A673 (cell line): ENCODE results near the gene FBLN1.

Experiments used
- CTCF ChIP-seq: fragments of 300-800, 200-600 bp; sonication (generic); conservative IDR thresholded peaks from 2 replicates; pipeline ENCODE4 v1.5.1; 2017; ENCODE audit warnings: low read depth, mild to moderate bottlenecking, antibody characterized with exemption, low read length, moderate library complexity, mixed read lengths
- EZH2 ChIP-seq: fragments of 200-600 bp; sonication (generic); IDR thresholded peaks from 2 replicates; pipeline ENCODE4 v1.6.1; 2017; ENCODE audit warnings: borderline replicate concordance, low read depth, mild to moderate bottlenecking, mixed read lengths, antibody characterized with exemption, low read length; ENCODE audit not compliant: poor library complexity, severe bottlenecking

- TF ChIP-seq CTCF: no peak
- no peak for TF ChIP-seq EZH2
Observed at GRCh38 chr22:45483918-45484499, 18.7 kb upstream of the FBLN1 start.
